Activated B cell treated with CpG ODN at 0.5 μM for 24 hours (primary cell): Measurements from ENCODE around the gene RIC1. TPM values are rescaled to one million over a fixed set of nuclear protein-coding genes. Genes with fewer than 3 reads are reported as not detected.
A peak's percentile ranks its signal among the peaks of the same experiment; 100 is the strongest.
"Not testable (repeated sequence)": the region's sequence is repeated elsewhere in the genome, so short reads cannot be mapped to it uniquely, and the experiment has no call there.

Source experiments
- ATAC-seq: fragments of 200-7000 bp; cut with Tn5 transposase; one replicate; pipeline ENCODE4 v1.10.0; 2021; ENCODE audit warnings: low read depth, mild to moderate bottlenecking, moderate library complexity
- CTCF ChIA-PET: fragments of 350-600 bp; sonication (Branson Sonifier 250); formaldehyde crosslinking; loops from one replicate; lab custom pipeline; 2021; ENCODE audit warnings: antibody characterized with exemption; lab: Charles Lee
- POLR2A ChIA-PET: fragments of 350-600 bp; sonication (Branson Sonifier 250); formaldehyde crosslinking; loops from one replicate; lab custom pipeline; 2021; ENCODE audit warnings: antibody characterized with exemption; lab: Charles Lee
- DNase-seq: peaks from one replicate; pipeline ENCODE4 v3.0.0; 2022
- H3K27ac Mint-ChIP-seq: one replicate; pipeline ENCODE4 v1.8.0; 2020; ENCODE audit warnings: mixed read lengths
- H3K27me3 Mint-ChIP-seq: one replicate; pipeline ENCODE4 v1.8.0; 2021; ENCODE audit warnings: mixed read lengths
- H3K36me3 Mint-ChIP-seq: one replicate; pipeline ENCODE4 v1.8.0; 2021; ENCODE audit warnings: low read depth, mixed read lengths
- H3K4me1 Mint-ChIP-seq: one replicate; pipeline ENCODE4 v1.8.0; 2021; ENCODE audit warnings: mixed read lengths
- H3K4me3 Mint-ChIP-seq: one replicate; pipeline ENCODE4 v1.8.0; 2020; ENCODE audit warnings: mild to moderate bottlenecking, mixed read lengths
- H3K9me3 Mint-ChIP-seq: one replicate; pipeline ENCODE4 v1.8.0; 2020; ENCODE audit warnings: mixed read lengths
- intact Hi-C: fragments of 100-400 bp; cut with micrococcal nuclease; formaldehyde crosslinking; loops from one replicate; pipeline ENCODE4 v1.15.1; 2024
- total RNA-seq: library from RNA; stranded (reverse); gene quantifications from 2 replicates; pipeline ENCODE4 v1.2.3, GENCODE V29; 2022
- TF ChIP-seq, protein P1 (sequence below): fragments of 200-600 bp; IDR thresholded peaks from one replicate; pipeline ENCODE4 v1.8.0; 2022; ENCODE audit warnings: antibody characterized with exemption, mild to moderate bottlenecking

RIC1 gene, protein sequence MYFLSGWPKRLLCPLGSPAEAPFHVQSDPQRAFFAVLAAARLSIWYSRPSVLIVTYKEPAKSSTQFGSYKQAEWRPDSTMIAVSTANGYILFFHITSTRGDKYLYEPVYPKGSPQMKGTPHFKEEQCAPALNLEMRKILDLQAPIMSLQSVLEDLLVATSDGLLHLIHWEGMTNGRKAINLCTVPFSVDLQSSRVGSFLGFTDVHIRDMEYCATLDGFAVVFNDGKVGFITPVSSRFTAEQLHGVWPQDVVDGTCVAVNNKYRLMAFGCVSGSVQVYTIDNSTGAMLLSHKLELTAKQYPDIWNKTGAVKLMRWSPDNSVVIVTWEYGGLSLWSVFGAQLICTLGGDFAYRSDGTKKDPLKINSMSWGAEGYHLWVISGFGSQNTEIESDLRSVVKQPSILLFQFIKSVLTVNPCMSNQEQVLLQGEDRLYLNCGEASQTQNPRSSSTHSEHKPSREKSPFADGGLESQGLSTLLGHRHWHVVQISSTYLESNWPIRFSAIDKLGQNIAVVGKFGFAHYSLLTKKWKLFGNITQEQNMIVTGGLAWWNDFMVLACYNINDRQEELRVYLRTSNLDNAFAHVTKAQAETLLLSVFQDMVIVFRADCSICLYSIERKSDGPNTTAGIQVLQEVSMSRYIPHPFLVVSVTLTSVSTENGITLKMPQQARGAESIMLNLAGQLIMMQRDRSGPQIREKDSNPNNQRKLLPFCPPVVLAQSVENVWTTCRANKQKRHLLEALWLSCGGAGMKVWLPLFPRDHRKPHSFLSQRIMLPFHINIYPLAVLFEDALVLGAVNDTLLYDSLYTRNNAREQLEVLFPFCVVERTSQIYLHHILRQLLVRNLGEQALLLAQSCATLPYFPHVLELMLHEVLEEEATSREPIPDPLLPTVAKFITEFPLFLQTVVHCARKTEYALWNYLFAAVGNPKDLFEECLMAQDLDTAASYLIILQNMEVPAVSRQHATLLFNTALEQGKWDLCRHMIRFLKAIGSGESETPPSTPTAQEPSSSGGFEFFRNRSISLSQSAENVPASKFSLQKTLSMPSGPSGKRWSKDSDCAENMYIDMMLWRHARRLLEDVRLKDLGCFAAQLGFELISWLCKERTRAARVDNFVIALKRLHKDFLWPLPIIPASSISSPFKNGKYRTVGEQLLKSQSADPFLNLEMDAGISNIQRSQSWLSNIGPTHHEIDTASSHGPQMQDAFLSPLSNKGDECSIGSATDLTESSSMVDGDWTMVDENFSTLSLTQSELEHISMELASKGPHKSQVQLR (N-terminal part only)
- 68.1 and 85.0 TPM in 2 replicates for total RNA-seq

DNA sequence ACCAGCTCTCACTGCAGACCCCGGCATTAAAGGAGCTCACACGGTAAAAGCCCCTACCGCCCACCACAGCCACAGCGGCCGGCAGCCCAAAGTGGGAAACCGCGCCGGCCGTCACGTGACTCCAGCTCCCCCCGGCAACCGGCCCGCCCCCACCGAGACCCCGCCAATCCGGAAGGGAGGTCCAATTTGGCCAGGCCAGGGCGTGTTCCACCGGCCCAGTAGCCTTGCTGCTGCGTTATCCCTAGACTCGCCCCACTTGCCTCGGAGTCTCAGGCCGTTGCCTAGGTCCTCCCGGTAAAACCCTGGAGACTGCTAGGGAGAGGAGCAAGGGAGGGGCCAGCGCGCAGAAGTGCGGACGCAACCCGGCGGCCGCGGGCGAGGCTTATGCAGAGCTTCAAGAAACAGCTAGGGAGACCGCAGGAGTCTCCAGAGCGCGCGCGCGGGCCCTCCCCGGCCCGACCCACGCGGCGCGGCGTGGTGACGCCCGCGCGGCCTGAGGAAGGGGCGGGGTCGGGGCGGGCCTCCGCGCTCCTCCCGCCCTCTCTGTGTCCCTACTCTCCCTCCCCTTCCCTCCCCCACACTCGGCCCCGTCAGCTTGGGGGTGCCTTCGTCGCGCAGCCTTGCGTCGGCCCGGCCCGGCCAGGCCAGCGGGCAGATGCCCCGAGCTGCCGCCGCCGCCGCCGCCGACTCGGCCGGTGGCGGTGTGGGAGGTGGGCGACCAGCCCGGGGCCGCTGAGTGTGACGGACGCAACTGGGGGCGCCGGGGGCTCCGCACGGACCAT lies at the start of gene RIC1:
RIC1 (plus strand) TSS at position 578 of the 782 bp plus-strand sequence; CDS start at position 781, 203 bp downstream.
- H3K9me3 Mint-ChIP-seq = no peaks in the 10 kb centered on the region
- no peaks in the 10 kb centered on the region for H3K27me3 Mint-ChIP-seq
- intact Hi-C loops = loop anchor here (1.0 to 10.0 kb wide), 12 partner anchors 28 to 1126 kb away; partner anchors contain the start of genes ERMP1, JAK2, KDM4C and RCL1
- peak within 1 kb of the TSS; percentile 100 for H3K27ac Mint-ChIP-seq
- POLR2A ChIA-PET = interaction anchor here (0.6 to 3.8 kb wide), 45 partner anchors 9 to 1129 kb away, joined by 3 to 131 read pairs (median 6); partner anchors contain the start of genes AK3, CD274, CDC37L1 and ERMP1
- DNase-seq (peak; percentile 88), ATAC-seq (peak; percentile 75)
- TF ChIP-seq, protein P1, sequence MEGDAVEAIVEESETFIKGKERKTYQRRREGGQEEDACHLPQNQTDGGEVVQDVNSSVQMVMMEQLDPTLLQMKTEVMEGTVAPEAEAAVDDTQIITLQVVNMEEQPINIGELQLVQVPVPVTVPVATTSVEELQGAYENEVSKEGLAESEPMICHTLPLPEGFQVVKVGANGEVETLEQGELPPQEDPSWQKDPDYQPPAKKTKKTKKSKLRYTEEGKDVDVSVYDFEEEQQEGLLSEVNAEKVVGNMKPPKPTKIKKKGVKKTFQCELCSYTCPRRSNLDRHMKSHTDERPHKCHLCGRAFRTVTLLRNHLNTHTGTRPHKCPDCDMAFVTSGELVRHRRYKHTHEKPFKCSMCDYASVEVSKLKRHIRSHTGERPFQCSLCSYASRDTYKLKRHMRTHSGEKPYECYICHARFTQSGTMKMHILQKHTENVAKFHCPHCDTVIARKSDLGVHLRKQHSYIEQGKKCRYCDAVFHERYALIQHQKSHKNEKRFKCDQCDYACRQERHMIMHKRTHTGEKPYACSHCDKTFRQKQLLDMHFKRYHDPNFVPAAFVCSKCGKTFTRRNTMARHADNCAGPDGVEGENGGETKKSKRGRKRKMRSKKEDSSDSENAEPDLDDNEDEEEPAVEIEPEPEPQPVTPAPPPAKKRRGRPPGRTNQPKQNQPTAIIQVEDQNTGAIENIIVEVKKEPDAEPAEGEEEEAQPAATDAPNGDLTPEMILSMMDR = no peak
- CTCF ChIA-PET = interaction anchor here (1.0 to 3.1 kb wide), 8 partner anchors 17 to 191 kb away, joined by 3 to 19 read pairs (median 5); partner anchors contain the start of genes CD274 and PLGRKT
- peak within 1 kb of the TSS; percentile 100 for H3K4me3 Mint-ChIP-seq
- peaks cover 35% of the 10 kb centered on the region for H3K36me3 Mint-ChIP-seq
- H3K4me1 Mint-ChIP-seq = peaks cover 78% of the 10 kb centered on the region

DNA sequence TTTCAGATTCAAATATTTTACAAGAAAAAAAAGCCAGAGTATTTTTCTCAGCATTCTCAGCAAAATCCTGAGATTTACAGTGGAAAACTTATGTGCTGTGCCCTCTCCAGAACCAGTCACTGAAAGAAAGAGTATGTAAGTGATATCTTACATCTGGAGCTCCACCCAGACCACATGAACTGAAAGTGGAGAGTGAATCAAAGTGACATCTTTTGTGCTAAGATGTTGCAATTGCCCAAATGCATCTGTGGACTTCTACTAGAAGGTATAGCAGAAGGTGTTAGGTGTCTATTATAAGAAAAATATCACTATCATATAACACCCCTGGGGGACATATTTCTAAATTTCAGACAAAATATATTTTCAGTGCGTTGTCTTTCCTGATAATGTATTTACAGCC lies 49.0 kb upstream of the RIC1 start:
- no peak overlapping the region for H3K27ac Mint-ChIP-seq
- TF ChIP-seq, protein P1 = no peak
- ATAC-seq (no peak), DNase-seq (no peak)
- ChIA-PET POLR2A (interaction anchor here (1.5 kb wide), 1 partner anchor 49 kb away, joined by 5 read pairs; no protein-coding TSS in a partner anchor), CTCF (interaction anchor here (0.9 to 1.1 kb wide), 2 partner anchors 11 to 21 kb away, joined by 3 read pairs; no protein-coding TSS in a partner anchor)
- H3K9me3 Mint-ChIP-seq = no peaks in the 10 kb centered on the region
- H3K4me1 Mint-ChIP-seq = peaks cover 67% of the 10 kb centered on the region
- H3K36me3 Mint-ChIP-seq = peaks cover 12% of the 10 kb centered on the region
- intact Hi-C loops = no loop called here
- H3K27me3 Mint-ChIP-seq = no peaks in the 10 kb centered on the region
- H3K4me3 Mint-ChIP-seq = no peak overlapping the region

DNA sequence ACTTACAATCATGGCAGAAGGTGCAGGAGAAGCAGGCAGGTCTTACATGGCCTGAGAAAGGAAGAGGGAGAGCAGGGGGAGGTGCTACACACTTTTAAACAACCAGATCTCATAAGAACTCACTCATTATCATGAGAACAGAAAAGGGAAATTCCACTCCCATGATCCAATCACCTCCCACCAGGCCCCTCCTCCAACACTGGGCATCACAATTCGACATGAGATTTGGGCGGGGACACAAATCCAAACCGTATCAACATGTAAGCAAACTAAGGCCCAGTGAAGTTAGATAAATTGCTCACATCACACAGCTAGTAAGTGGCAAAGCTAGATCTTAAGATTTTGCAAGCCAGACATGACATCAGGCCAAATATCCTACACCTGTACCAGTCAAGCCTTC lies 48.3 kb upstream of the RIC1 start:
- H3K36me3 Mint-ChIP-seq = peaks cover 12% of the 10 kb centered on the region
- H3K4me1 Mint-ChIP-seq = peaks cover 75% of the 10 kb centered on the region
- TF ChIP-seq, protein P1 = no peak
- ATAC-seq (no peak), DNase-seq (no peak)
- peak overlapping the region; percentile 85 for H3K27ac Mint-ChIP-seq
- no peaks in the 10 kb centered on the region for H3K27me3 Mint-ChIP-seq
- H3K4me3 Mint-ChIP-seq = no peak overlapping the region
- CTCF ChIA-PET = interaction anchor here (1.1 kb wide), 1 partner anchor 22 kb away, joined by 3 read pairs; no protein-coding TSS in a partner anchor
- no peaks in the 10 kb centered on the region for H3K9me3 Mint-ChIP-seq
- POLR2A ChIA-PET = interaction anchor here (0.9 to 1.5 kb wide), 3 partner anchors 50 to 70 kb away, joined by 3 to 5 read pairs (median 3); partner anchors contain the start of gene PDCD1LG2
- intact Hi-C loops = no loop called here

DNA sequence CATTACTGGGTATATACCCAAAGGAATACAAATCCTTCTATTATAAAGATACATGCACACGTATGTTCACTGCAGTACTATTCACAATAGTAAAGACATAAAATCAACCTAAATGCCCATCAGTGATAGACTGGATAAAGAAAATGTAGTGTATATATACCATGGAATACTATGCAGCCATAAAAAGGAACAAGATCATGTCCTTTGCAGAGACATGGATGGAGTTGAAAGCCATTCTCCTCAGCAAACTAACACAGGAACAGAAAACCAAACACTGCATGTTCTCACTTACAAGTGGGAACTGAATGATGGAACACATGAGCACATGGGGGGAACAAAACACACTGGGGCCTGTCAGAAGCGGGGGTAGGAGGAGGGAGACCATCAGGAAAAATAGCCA lies 47.2 kb upstream of the RIC1 start:
- H3K4me1 Mint-ChIP-seq = peaks cover 86% of the 10 kb centered on the region
- not testable (repeated sequence) for ATAC-seq, H3K4me3 Mint-ChIP-seq, H3K9me3 Mint-ChIP-seq, H3K27me3 Mint-ChIP-seq, DNase-seq
- CTCF ChIA-PET = interaction anchor here (1.0 to 3.3 kb wide), 3 partner anchors 16 to 140 kb away, joined by 3 to 10 read pairs (median 4); no protein-coding TSS in a partner anchor
- H3K36me3 Mint-ChIP-seq = peaks cover 12% of the 10 kb centered on the region
- intact Hi-C loops = loop anchor here (2.0 kb wide), 1 partner anchor 15 kb away; no protein-coding TSS in a partner anchor
- H3K27ac Mint-ChIP-seq = peak overlapping the region; percentile 99
- POLR2A ChIA-PET = interaction anchor here (0.8 to 9.3 kb wide), 9 partner anchors 8 to 144 kb away, joined by 3 to 178 read pairs (median 31); partner anchors contain the start of genes CD274, PDCD1LG2, PLGRKT and RIC1
